ACC112 (cell line): ENCODE data around the gene UNC80.

ENCODE experiments used
- H2AFZ ChIP-seq: fragments of 200-600 bp; sonication (generic); one replicate; pipeline ENCODE4 v1.6.0; 2017; ENCODE audit warnings: antibody characterized with exemption, low read length; ENCODE audit not compliant: unreplicated experiment
- H3K27ac ChIP-seq: fragments of 200-600 bp; sonication (generic); 2 replicates; pipeline ENCODE4 v1.5.1; 2014; ENCODE audit warnings: low read depth, mild to moderate bottlenecking, antibody characterized with exemption, low read length, moderate library complexity
- H3K27me3 ChIP-seq: fragments of 200-600 bp; sonication (generic); 2 replicates; pipeline ENCODE4 v1.6.1; 2014; ENCODE audit warnings: mild to moderate bottlenecking, antibody characterized with exemption, low read length, moderate library complexity, mixed read lengths; ENCODE audit not compliant: insufficient read depth
- H3K36me3 ChIP-seq: fragments of 200-600 bp; sonication (generic); 2 replicates; pipeline ENCODE4 v1.6.1; 2016; ENCODE audit warnings: mild to moderate bottlenecking, antibody characterized with exemption, low read length, moderate library complexity, mixed read lengths; ENCODE audit not compliant: insufficient read depth
- H3K4me1 ChIP-seq: fragments of 200-600 bp; sonication (generic); one replicate; pipeline ENCODE4 v1.6.1; 2016; ENCODE audit warnings: low read length, mixed read lengths; ENCODE audit not compliant: insufficient read depth, unreplicated experiment, control insufficient read depth
- H3K4me3 ChIP-seq: fragments of 200-600 bp; sonication (generic); 2 replicates; pipeline ENCODE4 v1.5.1; 2014; ENCODE audit warnings: mild to moderate bottlenecking, low read depth, low read length
- H3K79me2 ChIP-seq: fragments of 200-600 bp; sonication (generic); one replicate; pipeline ENCODE4 v1.6.0; 2016; ENCODE audit warnings: low read length; ENCODE audit not compliant: control insufficient read depth, unreplicated experiment, insufficient read depth

The UNC80 gene

GRCh38 chr2:209771474-209772289 lies at the start of gene UNC80:
TSS of gene UNC80 (plus strand) at chr2:209771832. CDS start at chr2:209772073, 241 bp downstream.
- no peaks in the 10 kb centered on the region for H3K4me1 ChIP-seq
- H2AFZ ChIP-seq = peak within 1 kb of the TSS; percentile 66
- H3K79me2 ChIP-seq = no peaks in the 10 kb centered on the region
- peaks cover 80% of the 10 kb centered on the region for H3K27me3 ChIP-seq
- H3K36me3 ChIP-seq = no peaks in the 10 kb centered on the region
- H3K27ac ChIP-seq = no peak within 1 kb of the TSS
- H3K4me3 ChIP-seq = peak within 1 kb of the TSS; percentile 64

GRCh38 chr2:209726311-209726710 lies 45.3 kb upstream of the UNC80 start:
- Histone ChIP-seq H3K4me1 (peaks cover 8% of the 10 kb centered on the region), H3K27ac (no peak overlapping the region)

GRCh38 chr2:209727077-209727476 lies 44.6 kb upstream of the UNC80 start:
- H3K27ac ChIP-seq = no peak overlapping the region
- no peaks in the 10 kb centered on the region for H3K36me3 ChIP-seq
- no peak overlapping the region for H2AFZ ChIP-seq
- no peak overlapping the region for H3K4me3 ChIP-seq
- no peaks in the 10 kb centered on the region for H3K79me2 ChIP-seq
- no peaks in the 10 kb centered on the region for H3K27me3 ChIP-seq
- H3K4me1 ChIP-seq = peaks cover under 1% of the 10 kb centered on the region

More at GRCh38 chr2:209726311-209726710, 45.3 kb upstream of the UNC80 start:
- Histone ChIP-seq H3K79me2 (no peaks in the 10 kb centered on the region), H3K36me3 (no peaks in the 10 kb centered on the region), H3K4me3 (no peak overlapping the region), H3K27me3 (no peaks in the 10 kb centered on the region), H2AFZ (no peak overlapping the region)

- Histone ChIP-seq H3K79me2 (no peaks in the 10 kb centered on the region), H3K4me1 (no peaks in the 10 kb centered on the region), H2AFZ (no peak overlapping the region), H3K27me3 (peaks cover 12% of the 10 kb centered on the region), H3K36me3 (no peaks in the 10 kb centered on the region), H3K27ac (no peak overlapping the region), H3K4me3 (no peak overlapping the region)
These were observed 36.8 kb upstream of the UNC80 start for GRCh38 chr2:209734805-209735204.

- H3K79me2 ChIP-seq = no peaks in the 10 kb centered on the region
- H3K27me3 ChIP-seq = peaks cover 44% of the 10 kb centered on the region
- no peak overlapping the region for H2AFZ ChIP-seq
- no peak overlapping the region for H3K4me3 ChIP-seq
- H3K27ac ChIP-seq = no peak overlapping the region
- no peaks in the 10 kb centered on the region for H3K4me1 ChIP-seq
- no peaks in the 10 kb centered on the region for H3K36me3 ChIP-seq
These were observed 29.7 kb upstream of the UNC80 start for GRCh38 chr2:209741953-209742352.

- H2AFZ ChIP-seq = no peak overlapping the region
- H3K27ac ChIP-seq = no peak overlapping the region
- no peaks in the 10 kb centered on the region for H3K36me3 ChIP-seq
- no peak overlapping the region for H3K4me3 ChIP-seq
- H3K79me2 ChIP-seq = no peaks in the 10 kb centered on the region
- peaks cover 34% of the 10 kb centered on the region for H3K27me3 ChIP-seq
- H3K4me1 ChIP-seq = no peaks in the 10 kb centered on the region
These were observed 18.6 kb upstream of the UNC80 start for GRCh38 chr2:209753020-209753419.

- Histone ChIP-seq H3K27me3 (peaks cover 43% of the 10 kb centered on the region), H3K79me2 (no peaks in the 10 kb centered on the region), H3K27ac (no peak overlapping the region), H2AFZ (no peak overlapping the region), H3K4me3 (no peak overlapping the region), H3K4me1 (peaks cover 5% of the 10 kb centered on the region), H3K36me3 (no peaks in the 10 kb centered on the region)
These were observed 14.5 kb upstream of the UNC80 start for GRCh38 chr2:209757163-209757562.

GRCh38 chr2:209761566-209761965 lies 10.1 kb upstream of the UNC80 start:
- peaks cover 28% of the 10 kb centered on the region for H3K27me3 ChIP-seq
- H3K36me3 ChIP-seq = no peaks in the 10 kb centered on the region
- no peak overlapping the region for H3K27ac ChIP-seq
- H3K4me3 ChIP-seq = no peak overlapping the region
- no peak overlapping the region for H2AFZ ChIP-seq
- H3K4me1 ChIP-seq = peaks cover 13% of the 10 kb centered on the region
- no peaks in the 10 kb centered on the region for H3K79me2 ChIP-seq

- Histone ChIP-seq H3K36me3 (no peaks in the 10 kb centered on the region), H3K4me3 (no peak overlapping the region), H3K4me1 (peaks cover 13% of the 10 kb centered on the region), H2AFZ (no peak overlapping the region), H3K79me2 (no peaks in the 10 kb centered on the region), H3K27me3 (peaks cover 28% of the 10 kb centered on the region), H3K27ac (no peak overlapping the region)
These were observed 9.1 kb upstream of the UNC80 start for GRCh38 chr2:209762563-209762962.

- Histone ChIP-seq H3K4me1 (peaks cover 13% of the 10 kb centered on the region), H3K27me3 (peaks cover 28% of the 10 kb centered on the region), H3K79me2 (no peaks in the 10 kb centered on the region), H3K4me3 (no peak overlapping the region), H3K27ac (no peak overlapping the region), H2AFZ (no peak overlapping the region), H3K36me3 (no peaks in the 10 kb centered on the region)
These were observed 8.5 kb upstream of the UNC80 start for GRCh38 chr2:209763106-209763505.

GRCh38 chr2:209766613-209767012 lies 5.0 kb upstream of the UNC80 start:
- Histone ChIP-seq H3K4me1 (peaks cover 8% of the 10 kb centered on the region), H3K79me2 (no peaks in the 10 kb centered on the region), H3K36me3 (no peaks in the 10 kb centered on the region), H3K27ac (no peak overlapping the region), H3K27me3 (peaks cover 42% of the 10 kb centered on the region), H3K4me3 (no peak overlapping the region), H2AFZ (no peak overlapping the region)
